Ovary (tissue), 9 donors: ENCODE results near the gene SLC6A9. TPM values are rescaled to one million over a fixed set of nuclear protein-coding genes. Genes with fewer than 3 reads are reported as not detected.

Experiments
- DNase-seq, 5 donors: peaks; one replicate each; pipeline ENCODE4 v3.0.0-alpha.2; 2019 to 2020
- H3K27ac ChIP-seq, 2 donors: fragments of 200-600 bp; one replicate each; pipeline versions ENCODE4 v1.5.1 to v1.8.0; 2019 to 2022
- H3K27me3 ChIP-seq: fragments of 200-600 bp; one replicate; pipeline ENCODE4 v1.8.0; 2022
- H3K36me3 ChIP-seq: fragments of 200-600 bp; sonication (generic); one replicate; pipeline ENCODE4 v1.5.1; 2019
- H3K4me1 ChIP-seq: one replicate; pipeline ENCODE4 v1.8.1; 2013; ENCODE audit warnings: mild to moderate bottlenecking, moderate library complexity; ENCODE audit not compliant: insufficient read depth
- H3K4me3 ChIP-seq: fragments of 200-600 bp; sonication (generic); one replicate; pipeline ENCODE4 v1.5.1; 2017
- H3K9me3 ChIP-seq, 2 donors: fragments of 200-600 bp in 1 of 2; sonication (generic) in 1 of 2; one replicate each; pipeline versions ENCODE4 v1.5.1 to v1.8.1; 2013 to 2019; ENCODE audit warnings: mild to moderate bottlenecking in 1 of 2, moderate library complexity in 1 of 2
- CTCF ChIP-seq, 3 donors: fragments of 450-650 bp in 2 of 3; fragments of 200-600 bp in 1 of 3; IDR thresholded peaks; one replicate each; pipeline versions ENCODE4 v1.5.1 to v1.8.0; 2016 to 2022; ENCODE audit warnings: antibody characterized with exemption in 3 of 3, mild to moderate bottlenecking in 1 of 3
- EP300 ChIP-seq: sonication (generic); formaldehyde crosslinking; IDR thresholded peaks from one replicate; pipeline ENCODE4 v1.6.1; 2017; ENCODE audit warnings: antibody characterized with exemption
- POLR2A ChIP-seq: fragments of 450-650 bp; IDR thresholded peaks from one replicate; pipeline ENCODE4 v1.6.1; 2017; ENCODE audit warnings: antibody characterized with exemption, mild to moderate bottlenecking, moderate library complexity
- WGBS, 3 donors: extraction: QIAGEN DNeasy Blood & Tissue Kit in 1 of 3; methylation state at CpG; one replicate each; pipeline versions ENCODE4 v1.1.5 to v1.1.7; 2013 to 2017; 5-methylcytosine and 5-hydroxymethylcytosine counted together
- intact Hi-C, 4 donors: fragments of 100-400 bp; cut with DNase I; formaldehyde crosslinking; loops; one replicate each; pipeline versions ENCODE4 v1.11.0 to v1.15.1; 2022 to 2023
- polyA plus RNA-seq, 2 donors: library from polyadenylated mRNA; stranded (reverse); fragments of 200-250 nt in 1 of 2; fragments of 350-450 nt in 1 of 2; fragmentation: Illumina TruSeq in 1 of 2; extraction: RNeasy Lipid Tissue Mini Kit (QIAGEN cat#74804) in 1 of 2; gene quantifications; one replicate each; pipeline ENCODE4 v1.2.3, GENCODE V29; 2013 to 2014
- total RNA-seq, 7 donors: library from RNA; depleted of rRNA in 2 of 7; stranded (reverse); fragments of >200 nt in 2 of 7; fragmentation: NEBNext Ultra II Directional in 3 of 7; extraction: Animal tissue kit (Norgen Biotek cat#: 25700) in 3 of 7; gene quantifications; one replicate each; pipeline versions ENCODE4 v1.1.0 to v1.2.4, GENCODE V29; 2016 to 2023
- donor health status: DM: no; HTN: no; CAD: no; lungs with moderate emphysema.
- donor health status: DM: no; HTN: no; CAD: no.
- donor health status: Bipolar disorder and iron deficiency.
- donor health status: DM: yes; HTN: yes; CAD: no.
- donor health status: DM: no; HTN: no; CAD: no.
- donor health status: DM: yes; HTN: yes; CAD: no.

The SLC6A9 gene
- total and polyA plus RNA-seq, 9 donors = 1.1 to 74.1 (median 4.6) TPM

GRCh38 chr1:44012941-44013609 lies 18.2 kb downstream of the SLC6A9 start:
- TF ChIP-seq POLR2A = no peak
- no peak for TF ChIP-seq EP300
- no peak for TF ChIP-seq CTCF (IDR thresholded peaks at IDR 0.05)
- no peak overlapping the region for H3K4me3 ChIP-seq
- no peaks in the 10 kb centered on the region for H3K4me1 ChIP-seq
- H3K27ac ChIP-seq = no peak overlapping the region
- H3K36me3 ChIP-seq = no peaks in the 10 kb centered on the region
- H3K9me3 ChIP-seq = no peaks in the 10 kb centered on the region
- DNase-seq = no peak
- intact Hi-C loops = no loop called here
- no peaks in the 10 kb centered on the region for H3K27me3 ChIP-seq
- 66 to 78% (median 73%) methylated on average over 13 of the region's 13 CpGs for WGBS, 3 donors

- DNase-seq = no peak
- no peak for TF ChIP-seq EP300
- TF ChIP-seq POLR2A = no peak
- no peak for TF ChIP-seq CTCF (IDR thresholded peaks at IDR 0.05)
- WGBS, 3 donors = 78 to 98% (median 84%) methylated on average over 2 of the region's 2 CpGs
- Histone ChIP-seq H3K9me3 (no peaks in the 10 kb centered on the region), H3K4me3 (no peak overlapping the region), H3K27ac (no peak overlapping the region), H3K36me3 (no peaks in the 10 kb centered on the region), H3K27me3 (no peaks in the 10 kb centered on the region), H3K4me1 (no peaks in the 10 kb centered on the region)
- intact Hi-C loops = no loop called here
Observed at GRCh38 chr1:44012404-44012803, 18.9 kb downstream of the SLC6A9 start.

GRCh38 chr1:44010935-44011471 lies 20.3 kb downstream of the SLC6A9 start:
- 76 to 86% (median 78%) methylated on average over 2 to 11 of the region's 11 CpGs for WGBS, 3 donors
- TF ChIP-seq EP300 = no peak
- TF ChIP-seq CTCF (IDR thresholded peaks at IDR 0.05) = no peak
- TF ChIP-seq POLR2A = no peak
- Histone ChIP-seq H3K27me3 (no peaks in the 10 kb centered on the region), H3K36me3 (no peaks in the 10 kb centered on the region), H3K4me1 (no peaks in the 10 kb centered on the region), H3K4me3 (no peak overlapping the region), H3K9me3 (no peaks in the 10 kb centered on the region), H3K27ac (no peak overlapping the region)
- intact Hi-C loops = no loop called here
- DNase-seq = no peak

- no peaks in the 10 kb centered on the region for H3K36me3 ChIP-seq
- WGBS, 3 donors = 91 to 95% (median 94%) methylated on average over 12 of the region's 12 CpGs
- H3K27ac ChIP-seq = no peak overlapping the region
- TF ChIP-seq CTCF (IDR thresholded peaks at IDR 0.05) (no peak), POLR2A (no peak), EP300 (no peak)
- no peaks in the 10 kb centered on the region for H3K4me1 ChIP-seq
- no peak for DNase-seq
- no peak overlapping the region for H3K4me3 ChIP-seq
- no peaks in the 10 kb centered on the region for H3K27me3 ChIP-seq
- H3K9me3 ChIP-seq = no peaks in the 10 kb centered on the region
- intact Hi-C loops = loop anchor here in 2 of 4 donors (5.0 to 10.0 kb wide), 2 partner anchors 39 to 637 kb away; no protein-coding TSS in a partner anchor
Observed at GRCh38 chr1:44008259-44008658, 23.0 kb downstream of the SLC6A9 start.
